Activated CD8-positive, alpha-beta T cell treated with anti-CD3 and anti-CD28 coated beads, Interleukin-2, amount 10 ng/mL, durations not matched to agents 7 days and 5 days (primary cell): ENCODE data around the gene PHKB. TPM values are rescaled to one million over a fixed set of nuclear protein-coding genes. Genes with fewer than 3 reads are reported as not detected.

Source experiments
- ATAC-seq: fragments of 150-1000 bp; cut with Tn5 transposase; one replicate; pipeline ENCODE4 v1.10.0; 2021; ENCODE audit warnings: moderate library complexity
- CTCF ChIA-PET: fragments of 350-600 bp; sonication (Branson Sonifier 250); formaldehyde crosslinking; loops from one replicate; lab custom pipeline; 2021; ENCODE audit warnings: antibody characterized with exemption; lab: Charles Lee
- POLR2A ChIA-PET: fragments of 350-600 bp; sonication (Branson Sonifier 250); formaldehyde crosslinking; loops from one replicate; lab custom pipeline; 2021; ENCODE audit warnings: antibody characterized with exemption; lab: Charles Lee
- DNase-seq: peaks from one replicate; pipeline ENCODE4 v3.0.0-alpha.2; 2020
- H3K27ac Mint-ChIP-seq: one replicate; pipeline ENCODE4 v1.8.0; 2021; ENCODE audit warnings: mild to moderate bottlenecking, mixed read lengths
- H3K27me3 Mint-ChIP-seq: one replicate; pipeline ENCODE4 v1.8.0; 2021; ENCODE audit warnings: low read depth, mixed read lengths
- H3K36me3 Mint-ChIP-seq: one replicate; pipeline ENCODE4 v1.8.0; 2021; ENCODE audit warnings: low read depth, mixed read lengths
- H3K4me1 Mint-ChIP-seq: one replicate; pipeline ENCODE4 v1.8.0; 2021; ENCODE audit warnings: low read depth, mixed read lengths
- H3K4me3 Mint-ChIP-seq: one replicate; pipeline ENCODE4 v1.8.0; 2021; ENCODE audit warnings: mild to moderate bottlenecking, mixed read lengths
- H3K9me3 Mint-ChIP-seq: one replicate; pipeline ENCODE4 v1.8.0; 2022; ENCODE audit warnings: mixed read lengths; ENCODE audit not compliant: insufficient read depth
- total RNA-seq, 2 experiments: library from RNA; stranded (reverse); gene quantifications; one replicate each; pipeline ENCODE4 v1.2.3, GENCODE V29; 2021

The PHKB gene
- total RNA-seq, 2 experiments from 2014 or later = 34.9 to 36.8 TPM

DNA sequence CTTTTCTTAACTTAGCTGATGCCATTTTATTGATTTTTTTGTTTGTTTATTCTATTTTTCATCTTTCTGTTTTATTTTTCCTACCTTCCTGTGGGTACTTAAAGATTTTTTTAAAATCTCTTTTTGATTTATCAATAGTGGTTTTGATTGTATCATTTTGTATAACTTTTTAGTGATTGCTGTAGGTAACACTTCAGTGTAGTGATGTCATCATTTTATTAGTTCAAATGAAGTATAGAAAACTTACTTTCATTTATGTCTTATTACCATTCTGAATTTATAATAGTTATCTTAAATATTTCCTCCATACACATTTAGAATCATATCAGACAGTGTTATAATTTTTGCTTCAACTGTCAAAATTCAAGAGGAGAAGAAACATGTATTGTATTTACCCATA, 115.9 kb downstream of the PHKB start:
- Mint-ChIP-seq H3K27me3 (no peaks in the 10 kb centered on the region), H3K4me3 (no peak overlapping the region), H3K36me3 (peaks cover 23% of the 10 kb centered on the region), H3K9me3 (peaks cover 9% of the 10 kb centered on the region), H3K27ac (no peak overlapping the region), H3K4me1 (peaks cover 26% of the 10 kb centered on the region)
- ChIA-PET POLR2A (no interaction called here), CTCF (no interaction called here)
- ATAC-seq (no peak), DNase-seq (no peak)

DNA sequence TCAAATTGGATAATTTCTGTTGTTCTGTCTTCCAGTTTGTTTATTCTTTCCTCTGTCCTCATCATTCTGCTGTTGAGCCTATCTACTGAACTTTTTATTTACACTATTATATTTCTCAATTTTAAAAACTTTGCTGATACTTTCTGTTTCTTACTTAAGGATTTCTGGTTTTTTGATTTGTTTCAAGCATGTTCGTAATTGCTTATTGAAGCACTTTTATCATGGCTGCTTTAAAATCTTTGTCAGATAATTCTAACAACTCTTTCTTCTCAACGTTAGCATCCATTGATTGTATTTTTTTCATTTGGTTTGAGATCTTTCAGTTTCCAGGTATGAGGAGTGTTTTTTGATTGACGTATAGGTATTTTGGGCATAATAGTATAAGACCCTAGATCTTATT, 116.9 kb downstream of the PHKB start:
- ATAC-seq = no peak
- ChIA-PET POLR2A (no interaction called here), CTCF (no interaction called here)
- no peaks in the 10 kb centered on the region for H3K27me3 Mint-ChIP-seq
- H3K4me3 Mint-ChIP-seq = no peak overlapping the region
- peaks cover 9% of the 10 kb centered on the region for H3K9me3 Mint-ChIP-seq
- no peak for DNase-seq
- peaks cover 21% of the 10 kb centered on the region for H3K36me3 Mint-ChIP-seq
- H3K27ac Mint-ChIP-seq = no peak overlapping the region
- H3K4me1 Mint-ChIP-seq = peaks cover 22% of the 10 kb centered on the region

DNA sequence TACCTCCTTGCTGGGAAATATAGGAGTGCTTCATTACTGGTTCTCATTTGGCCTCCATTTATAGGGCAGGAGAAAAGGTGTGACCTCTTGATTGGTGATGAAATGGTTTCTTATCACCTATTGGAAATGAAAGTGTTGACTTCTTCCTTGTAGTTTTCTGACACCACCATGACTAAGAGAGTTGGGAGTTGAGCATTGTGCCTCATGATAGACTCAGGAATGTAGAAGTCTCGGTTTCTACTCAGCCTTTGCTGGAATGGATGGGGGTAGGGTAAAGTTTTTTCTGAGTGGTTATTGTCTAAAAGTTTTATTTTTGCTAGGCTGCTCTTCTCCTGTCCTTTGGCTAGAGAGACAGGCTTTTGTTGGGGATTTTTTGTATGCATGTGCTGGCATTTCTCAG, 117.4 kb downstream of the PHKB start:
- no peak for ATAC-seq
- DNase-seq = no peak
- ChIA-PET POLR2A (no interaction called here), CTCF (no interaction called here)
- H3K4me1 Mint-ChIP-seq = peaks cover 17% of the 10 kb centered on the region
- H3K4me3 Mint-ChIP-seq = no peak overlapping the region
- H3K36me3 Mint-ChIP-seq = peaks cover 21% of the 10 kb centered on the region
- peaks cover 9% of the 10 kb centered on the region for H3K9me3 Mint-ChIP-seq
- H3K27me3 Mint-ChIP-seq = no peaks in the 10 kb centered on the region
- H3K27ac Mint-ChIP-seq = no peak overlapping the region

DNA sequence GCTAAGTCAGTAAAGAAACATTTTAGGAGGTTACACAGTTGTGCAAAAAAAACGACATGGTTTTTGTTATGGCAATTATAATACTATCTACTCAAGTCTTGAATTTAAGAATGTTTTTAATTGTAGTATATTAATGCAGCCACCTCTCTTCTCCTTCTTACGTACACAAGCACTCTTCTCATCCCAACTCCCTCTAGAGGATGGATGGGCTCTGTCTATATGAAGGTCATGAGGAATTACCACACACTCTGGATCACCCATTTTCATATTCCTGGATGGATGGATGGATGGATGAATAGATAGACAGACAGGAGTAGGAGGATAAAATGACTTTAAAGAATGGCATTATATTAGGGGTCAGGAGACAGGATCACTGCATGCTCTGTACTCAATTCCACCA, 120.0 kb downstream of the PHKB start:
- ChIA-PET CTCF (no interaction called here), POLR2A (no interaction called here)
- H3K27me3 Mint-ChIP-seq = no peaks in the 10 kb centered on the region
- H3K36me3 Mint-ChIP-seq = peaks cover 10% of the 10 kb centered on the region
- ATAC-seq (no peak), DNase-seq (no peak)
- H3K9me3 Mint-ChIP-seq = peaks cover 4% of the 10 kb centered on the region
- no peaks in the 10 kb centered on the region for H3K4me1 Mint-ChIP-seq
- H3K27ac Mint-ChIP-seq = no peak overlapping the region
- no peak overlapping the region for H3K4me3 Mint-ChIP-seq

DNA sequence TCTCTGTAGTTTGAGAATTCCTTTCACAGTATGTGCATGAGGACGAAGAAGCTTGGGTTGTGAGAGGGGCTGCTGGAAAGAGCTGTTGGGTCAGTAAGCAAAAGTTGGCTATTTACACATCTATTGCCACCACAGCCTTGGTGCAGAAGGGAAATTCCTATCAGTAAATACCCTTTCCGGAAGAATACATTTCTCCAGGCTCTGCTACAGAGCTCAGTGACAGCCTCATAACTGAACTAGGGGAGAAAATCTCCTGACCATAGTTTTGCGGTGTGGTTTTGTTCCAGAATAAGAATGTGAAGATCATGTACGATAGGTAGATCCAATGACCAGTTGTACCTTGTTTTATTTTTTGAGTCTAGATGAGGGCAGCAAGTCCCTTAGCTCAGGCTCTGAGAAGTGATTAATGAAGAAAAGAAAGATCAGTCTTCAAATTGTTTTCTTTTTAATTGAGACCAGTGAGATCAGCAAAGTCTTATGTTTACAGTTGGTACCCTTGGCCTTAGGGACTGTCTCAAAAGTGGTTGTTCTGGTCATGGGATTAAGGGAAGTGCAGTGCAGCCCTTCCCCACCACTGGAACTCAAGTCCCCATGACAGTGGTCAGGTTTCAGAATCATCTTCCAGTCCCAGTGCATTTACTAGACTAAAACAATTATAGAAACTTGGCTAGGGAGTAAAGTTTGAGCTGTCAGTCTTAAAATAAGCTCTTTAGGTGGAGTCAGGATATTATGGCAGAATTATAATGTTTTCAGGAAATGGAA, 123.5 kb downstream of the PHKB start:
- Mint-ChIP-seq H3K4me1 (no peaks in the 10 kb centered on the region), H3K27me3 (no peaks in the 10 kb centered on the region), H3K27ac (no peak overlapping the region), H3K4me3 (no peak overlapping the region), H3K9me3 (no peaks in the 10 kb centered on the region), H3K36me3 (peaks cover 3% of the 10 kb centered on the region)
- CTCF ChIA-PET = interaction anchor here (0.9 kb wide), 1 partner anchor 125 kb away, joined by 3 read pairs; no protein-coding TSS in a partner anchor
- DNase-seq = no peak
- no peak for ATAC-seq
- POLR2A ChIA-PET = interaction anchor here (0.6 kb wide), 1 partner anchor 925 kb away, joined by 3 read pairs; no protein-coding TSS in a partner anchor

DNA sequence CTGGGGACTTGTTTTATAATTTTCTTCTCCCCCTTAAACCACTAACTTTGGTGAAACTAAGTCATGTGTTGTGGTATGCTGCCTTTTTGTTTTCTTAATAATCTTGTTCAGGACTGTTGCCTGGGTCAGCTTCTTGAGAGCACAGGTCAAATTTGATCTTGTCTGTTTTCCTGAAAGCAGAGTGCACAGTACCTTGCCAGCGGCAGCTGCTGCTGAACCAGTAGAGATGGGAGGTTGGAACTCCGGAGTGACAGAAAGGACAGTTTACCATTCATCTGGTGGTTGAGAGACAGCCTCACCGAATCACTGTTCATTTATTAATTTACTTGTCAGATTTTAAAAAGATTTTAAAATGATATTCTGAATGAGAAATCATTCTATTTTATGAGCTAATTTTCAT, 125.0 kb downstream of the PHKB start:
- POLR2A ChIA-PET = no interaction called here
- H3K4me3 Mint-ChIP-seq = no peak overlapping the region
- CTCF ChIA-PET = no interaction called here
- DNase-seq (no peak), ATAC-seq (no peak)
- no peaks in the 10 kb centered on the region for H3K27me3 Mint-ChIP-seq
- H3K4me1 Mint-ChIP-seq = no peaks in the 10 kb centered on the region
- H3K36me3 Mint-ChIP-seq = peaks cover 7% of the 10 kb centered on the region
- no peaks in the 10 kb centered on the region for H3K9me3 Mint-ChIP-seq
- H3K27ac Mint-ChIP-seq = no peak overlapping the region

DNA sequence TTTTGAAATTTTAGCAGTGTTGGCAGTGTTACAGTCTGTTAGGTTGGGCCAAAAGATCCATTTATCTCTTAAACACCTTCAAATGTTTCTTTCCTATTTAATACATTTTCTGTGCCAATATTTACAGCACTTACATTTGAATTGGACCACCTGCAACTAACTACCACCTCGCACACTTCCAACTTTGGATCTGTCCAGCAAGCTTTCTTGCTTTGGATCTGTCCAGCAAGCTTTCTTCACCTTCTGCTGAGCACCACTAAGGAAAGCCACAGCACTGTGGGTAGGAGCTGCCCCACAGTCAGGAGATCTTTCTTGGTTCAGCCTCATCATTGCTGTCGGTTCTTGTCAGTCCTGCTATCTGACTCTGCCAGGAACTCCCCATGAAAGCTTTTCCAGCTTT, 129.3 kb downstream of the PHKB start:
- POLR2A ChIA-PET = no interaction called here
- no peak for ATAC-seq
- Mint-ChIP-seq H3K36me3 (peaks cover 16% of the 10 kb centered on the region), H3K4me3 (no peak overlapping the region), H3K4me1 (no peaks in the 10 kb centered on the region), H3K9me3 (no peaks in the 10 kb centered on the region), H3K27ac (no peak overlapping the region), H3K27me3 (no peaks in the 10 kb centered on the region)
- CTCF ChIA-PET = no interaction called here
- DNase-seq = no peak

DNA sequence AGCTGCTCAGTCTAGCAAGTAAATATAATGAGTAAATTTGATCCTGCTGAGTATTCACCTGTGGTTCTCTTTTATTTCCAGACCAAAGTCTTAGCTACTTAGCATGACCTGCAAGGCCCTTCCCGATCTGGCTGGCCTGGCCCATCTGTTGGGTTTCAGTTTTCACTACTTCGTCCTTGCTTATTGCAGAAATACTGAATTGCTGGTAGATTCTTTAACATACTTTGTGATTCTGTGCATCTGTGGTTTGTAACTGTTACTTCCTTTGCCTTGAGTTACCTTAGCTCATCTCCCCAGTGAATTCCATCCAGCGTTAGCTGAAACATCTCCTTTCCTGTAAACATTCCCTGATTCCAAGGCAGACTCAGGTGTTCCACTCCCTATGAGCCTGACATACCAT, 131.1 kb downstream of the PHKB start:
- no peak for DNase-seq
- no peaks in the 10 kb centered on the region for H3K9me3 Mint-ChIP-seq
- CTCF ChIA-PET = no interaction called here
- peaks cover 16% of the 10 kb centered on the region for H3K36me3 Mint-ChIP-seq
- H3K4me3 Mint-ChIP-seq = no peak overlapping the region
- no peaks in the 10 kb centered on the region for H3K4me1 Mint-ChIP-seq
- ATAC-seq = no peak
- no peaks in the 10 kb centered on the region for H3K27me3 Mint-ChIP-seq
- POLR2A ChIA-PET = no interaction called here
- no peak overlapping the region for H3K27ac Mint-ChIP-seq

DNA sequence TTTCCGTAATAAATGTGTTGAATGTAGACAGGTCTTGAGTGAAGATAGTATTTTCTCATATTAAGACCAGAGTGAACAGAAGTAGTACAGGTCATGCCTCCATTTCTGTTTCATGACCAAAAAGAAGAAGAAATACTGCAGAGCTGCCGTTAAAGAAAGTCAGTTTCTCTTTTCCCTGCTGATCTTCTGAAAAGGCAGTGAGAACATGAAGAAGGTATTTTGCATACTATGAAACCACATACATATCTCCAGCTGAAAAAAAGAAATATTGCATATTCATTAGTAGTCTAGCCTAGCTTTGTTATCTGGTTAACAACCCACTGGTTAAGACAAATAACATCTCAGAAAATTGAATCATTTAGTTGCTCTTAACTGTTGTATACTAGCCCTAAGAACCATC, 138.4 kb downstream of the PHKB start:
- Mint-ChIP-seq H3K4me1 (peaks cover 2% of the 10 kb centered on the region), H3K4me3 (no peak overlapping the region), H3K27ac (no peak overlapping the region), H3K36me3 (peaks cover 10% of the 10 kb centered on the region), H3K27me3 (no peaks in the 10 kb centered on the region), H3K9me3 (no peaks in the 10 kb centered on the region)
- DNase-seq (no peak), ATAC-seq (no peak)
- CTCF ChIA-PET = no interaction called here
- POLR2A ChIA-PET = interaction anchor here (1.6 kb wide), 1 partner anchor 13 kb away, joined by 4 read pairs; no protein-coding TSS in a partner anchor

DNA sequence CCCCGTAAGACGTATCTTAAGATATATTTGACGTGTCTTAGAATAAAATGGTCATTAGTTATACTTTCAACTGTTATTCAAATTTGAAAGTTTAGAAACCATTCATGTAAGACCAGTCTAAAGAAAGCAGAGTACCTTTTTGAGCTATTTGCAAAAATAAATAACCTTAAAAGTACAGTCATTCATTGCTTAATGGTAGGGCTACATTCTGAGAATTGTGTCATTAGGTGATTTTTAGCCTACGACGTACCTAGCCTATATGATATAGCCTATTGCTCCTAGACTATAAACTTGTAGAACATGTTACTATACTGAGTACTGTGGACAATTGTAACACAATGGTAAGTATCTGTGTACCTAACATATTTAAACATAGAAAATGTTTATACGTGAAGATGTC, 139.2 kb downstream of the PHKB start:
- Mint-ChIP-seq H3K9me3 (no peaks in the 10 kb centered on the region), H3K36me3 (peaks cover 10% of the 10 kb centered on the region), H3K27ac (no peak overlapping the region), H3K27me3 (no peaks in the 10 kb centered on the region), H3K4me3 (no peak overlapping the region), H3K4me1 (peaks cover 2% of the 10 kb centered on the region)
- CTCF ChIA-PET = no interaction called here
- DNase-seq (no peak), ATAC-seq (no peak)
- POLR2A ChIA-PET = no interaction called here

DNA sequence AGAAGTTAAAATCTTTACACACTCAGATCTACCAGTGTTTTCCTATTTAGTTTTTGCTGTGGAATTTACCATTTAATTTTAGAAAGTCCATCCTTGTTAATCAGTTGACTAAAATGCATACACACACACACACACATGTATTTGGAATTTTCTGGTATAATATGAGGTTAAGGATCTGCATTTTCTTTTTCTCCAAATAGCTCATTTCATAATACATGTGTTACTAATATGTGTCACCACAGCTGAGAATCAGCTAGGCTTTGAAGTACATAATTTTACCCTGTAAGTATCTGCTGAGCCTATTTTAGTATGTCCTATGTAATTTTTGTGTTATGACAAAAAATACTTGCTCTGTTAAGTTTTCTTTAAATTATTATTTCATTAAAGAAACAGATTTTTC, 143.2 kb downstream of the PHKB start:
- Mint-ChIP-seq H3K27me3 (no peaks in the 10 kb centered on the region), H3K4me3 (no peak overlapping the region), H3K4me1 (peaks cover 2% of the 10 kb centered on the region), H3K9me3 (no peaks in the 10 kb centered on the region), H3K27ac (no peak overlapping the region), H3K36me3 (peaks cover 6% of the 10 kb centered on the region)
- ChIA-PET POLR2A (no interaction called here), CTCF (no interaction called here)
- DNase-seq (no peak), ATAC-seq (no peak)

DNA sequence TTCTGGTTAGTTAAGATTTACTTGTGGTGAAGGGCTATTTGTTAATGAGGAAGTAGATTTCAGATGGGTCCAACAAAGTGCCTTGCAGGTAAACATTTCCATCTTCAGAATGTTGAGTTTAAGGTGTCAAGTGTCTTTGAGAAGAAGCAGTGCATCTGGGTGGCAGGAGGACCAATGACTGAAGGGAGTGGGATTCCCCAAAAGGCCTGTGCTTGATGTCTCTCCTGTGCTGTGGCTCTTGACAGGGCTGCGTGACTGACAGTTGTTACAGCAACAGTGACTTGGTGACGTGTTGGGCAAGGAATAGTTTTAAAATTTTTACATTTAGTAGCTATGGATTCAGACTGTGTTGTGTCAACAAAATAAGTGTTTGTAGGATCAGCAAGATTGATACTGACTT, 149.9 kb downstream of the PHKB start:
- Mint-ChIP-seq H3K9me3 (no peaks in the 10 kb centered on the region), H3K4me1 (no peaks in the 10 kb centered on the region), H3K27ac (no peak overlapping the region), H3K27me3 (no peaks in the 10 kb centered on the region), H3K4me3 (no peak overlapping the region), H3K36me3 (peaks cover 22% of the 10 kb centered on the region)
- DNase-seq = no peak
- ChIA-PET POLR2A (no interaction called here), CTCF (no interaction called here)
- ATAC-seq = no peak
